Caco-2 (cell line): ENCODE data around the gene CSF1. TPM values are rescaled to one million over a fixed set of nuclear protein-coding genes. Genes with fewer than 3 reads are reported as not detected.
"Not testable (repeated sequence)": the region's sequence is repeated elsewhere in the genome, so short reads cannot be mapped to it uniquely, and the experiment has no call there.

ENCODE experiments used
- BruUV-seq: library from RNA; stranded (reverse); fragments of 400-500 nt; replicated peaks from 2 replicates; lab custom pipeline; 2021; lab: Mats Ljungman, UMichigan
- CTCF ChIA-PET: fragments of 300-600 bp; sonication (Branson Sonifier 250); formaldehyde crosslinking; loops from one replicate; lab custom pipeline; 2022; ENCODE audit warnings: antibody characterized with exemption; lab: Charles Lee
- POLR2A ChIA-PET: fragments of 300-600 bp; sonication (Branson Sonifier 250); formaldehyde crosslinking; loops from one replicate; lab custom pipeline; 2022; ENCODE audit warnings: antibody characterized with exemption; lab: Charles Lee
- DNase-seq, 2 experiments: peaks; one replicate each; pipeline versions ENCODE4 v3.0.0 to v3.0.0-alpha.2; 2020 to 2022
- H3K27me3 ChIP-seq: replicated peaks from 2 replicates; pipeline ENCODE4 v1.6.0; 2011; ENCODE audit warnings: low read length; ENCODE audit not compliant: control insufficient read depth, insufficient read depth
- H3K36me3 ChIP-seq: 2 replicates; pipeline ENCODE4 v1.5.1; 2011; ENCODE audit warnings: low read length; ENCODE audit not compliant: control insufficient read depth, insufficient read depth
- H3K4me1 ChIP-seq: fragments of 250-450 bp; sonication (Bioruptor Pico); 2 replicates; pipeline ENCODE4 v1.5.1; 2020; ENCODE audit warnings: mild to moderate bottlenecking
- H3K4me3 ChIP-seq: 2 replicates; pipeline ENCODE4 v1.5.1; 2011; ENCODE audit warnings: low read depth, mild to moderate bottlenecking, control low read depth, low read length
- H3K9me3 ChIP-seq: fragments of 250-450 bp; sonication (Bioruptor Pico); 2 replicates; pipeline ENCODE4 v1.5.1; 2020; ENCODE audit warnings: mild to moderate bottlenecking, moderate library complexity
- H3K27ac Mint-ChIP-seq: one replicate; pipeline ENCODE4 v1.8.0; 2022; ENCODE audit warnings: mixed read lengths; ENCODE audit not compliant: unreplicated experiment
- H3K27me3 Mint-ChIP-seq: one replicate; pipeline ENCODE4 v1.8.0; 2022; ENCODE audit warnings: mixed read lengths; ENCODE audit not compliant: insufficient read depth, unreplicated experiment
- H3K36me3 Mint-ChIP-seq: one replicate; pipeline ENCODE4 v1.8.0; 2022; ENCODE audit warnings: mild to moderate bottlenecking, mixed read lengths; ENCODE audit not compliant: insufficient read depth, unreplicated experiment
- H3K4me1 Mint-ChIP-seq: one replicate; pipeline ENCODE4 v1.8.0; 2022; ENCODE audit warnings: low read depth, mixed read lengths; ENCODE audit not compliant: unreplicated experiment
- H3K4me3 Mint-ChIP-seq: one replicate; pipeline ENCODE4 v1.8.0; 2022; ENCODE audit warnings: mild to moderate bottlenecking, moderate library complexity, mixed read lengths; ENCODE audit not compliant: unreplicated experiment
- H3K9me3 Mint-ChIP-seq: one replicate; pipeline ENCODE4 v1.8.0; 2022; ENCODE audit warnings: mixed read lengths; ENCODE audit not compliant: unreplicated experiment
- CTCF ChIP-seq, 2 experiments: fragments of 200-600 bp in 1 of 2; IDR thresholded peaks; 1 replicate in 1 of 2; 2 replicates in 1 of 2; pipeline versions ENCODE4 v1.5.1 to v1.8.0; 2011 to 2022; ENCODE audit warnings: antibody characterized with exemption in 1 of 2, control low read depth in 1 of 2, inconsistent platforms in 1 of 2, low read depth in 1 of 2, low read length in 1 of 2, mild to moderate bottlenecking in 1 of 2, moderate library complexity in 1 of 2; ENCODE audit not compliant: insufficient read depth in 1 of 2, severe bottlenecking in 1 of 2, unreplicated experiment in 1 of 2
- intact Hi-C: fragments of 100-400 bp; cut with micrococcal nuclease; formaldehyde crosslinking; loops from one replicate; pipeline ENCODE4 v1.10.0; 2022; ENCODE audit not compliant: unreplicated experiment
- total RNA-seq: library from RNA; stranded (reverse); gene quantifications from 2 replicates; pipeline ENCODE4 v1.2.3, GENCODE V29; 2022

CSF1 gene
- total RNA-seq, 1 experiment from 2014 or later = 3.9 TPM

DNA sequence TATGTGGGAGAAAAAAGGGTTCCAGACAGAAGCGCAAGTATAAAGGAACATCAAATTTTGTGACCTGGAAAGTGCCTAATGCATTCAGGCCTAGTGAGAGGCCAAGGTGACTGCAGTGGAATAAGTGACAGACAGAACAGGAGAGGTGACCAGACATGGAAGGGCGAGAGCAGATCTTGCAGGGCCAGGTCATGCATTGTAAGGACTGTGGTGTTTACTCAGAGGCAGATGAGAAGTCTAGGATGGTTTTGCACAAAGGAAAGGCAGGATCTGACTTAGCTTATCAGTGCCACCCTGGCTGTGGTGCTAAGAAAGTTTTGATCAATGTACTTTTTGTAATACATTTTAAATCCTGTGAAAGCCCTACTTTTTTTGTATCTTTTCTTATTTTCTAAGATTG lies 39.9 kb downstream of the CSF1 start:
- no peak for TF ChIP-seq CTCF (IDR thresholded peaks at IDR 0.05; ENCODE audit: insufficient read depth in 1 of 2, low read depth in 1 of 2, low read length in 1 of 2, severe bottlenecking in 1 of 2, unreplicated experiment in 1 of 2)
- H3K4me1 ChIP-seq = peaks cover 54% of the 10 kb centered on the region
- H3K27me3 ChIP-seq = no peaks in the 10 kb centered on the region
- peaks cover 7% of the 10 kb centered on the region for H3K9me3 Mint-ChIP-seq
- no peaks in the 10 kb centered on the region for H3K9me3 ChIP-seq
- H3K36me3 ChIP-seq = no peaks in the 10 kb centered on the region
- no peaks in the 10 kb centered on the region for H3K27me3 Mint-ChIP-seq
- BruUV-seq = no TSS peak
- H3K36me3 Mint-ChIP-seq = no peaks in the 10 kb centered on the region
- no peak overlapping the region for H3K4me3 Mint-ChIP-seq
- peaks cover 22% of the 10 kb centered on the region for H3K4me1 Mint-ChIP-seq
- POLR2A ChIA-PET = no interaction called here
- no peak overlapping the region for H3K4me3 ChIP-seq
- DNase-seq = no peak
- H3K27ac Mint-ChIP-seq = no peak overlapping the region
- intact Hi-C loops = no loop called here
- CTCF ChIA-PET = interaction anchor here (0.6 kb wide), 1 partner anchor 19 kb away, joined by 3 read pairs; no protein-coding TSS in a partner anchor

DNA sequence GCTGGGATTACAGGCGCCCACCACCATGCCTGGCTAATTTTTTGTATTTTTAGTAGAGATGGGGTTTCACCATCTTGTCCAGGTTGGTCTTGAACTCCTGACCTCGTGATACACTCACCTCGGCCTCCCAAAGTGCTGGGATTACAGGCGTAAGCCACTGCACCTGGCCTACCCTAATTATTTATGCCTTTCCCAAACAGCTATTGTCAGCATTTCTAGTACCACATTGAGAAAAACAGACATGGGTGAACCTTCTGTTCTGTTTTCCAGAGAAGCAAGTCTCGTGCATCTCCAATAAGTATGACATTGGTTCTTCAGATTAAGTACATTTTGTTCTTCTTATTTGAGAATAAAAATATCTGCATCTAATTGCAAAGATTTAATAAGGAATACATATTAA lies 40.9 kb downstream of the CSF1 start:
- H3K27ac Mint-ChIP-seq, BruUV-seq, H3K9me3 Mint-ChIP-seq, H3K4me3 Mint-ChIP-seq, H3K36me3 ChIP-seq, intact Hi-C loops, H3K36me3 Mint-ChIP-seq, CTCF ChIA-PET, POLR2A ChIA-PET, H3K27me3 ChIP-seq, H3K27me3 Mint-ChIP-seq, H3K4me3 ChIP-seq, H3K9me3 ChIP-seq, DNase-seq: not testable (repeated sequence)
- H3K4me1 ChIP-seq = peaks cover 54% of the 10 kb centered on the region
- H3K4me1 Mint-ChIP-seq = peaks cover 19% of the 10 kb centered on the region

GRCh38 chr1:109954041-109954512 lies 43.4 kb downstream of the CSF1 start:
- no peak overlapping the region for H3K27ac Mint-ChIP-seq
- no peaks in the 10 kb centered on the region for H3K27me3 Mint-ChIP-seq
- Histone ChIP-seq H3K4me1 (peaks cover 48% of the 10 kb centered on the region), H3K27me3 (no peaks in the 10 kb centered on the region), H3K4me3 (no peak overlapping the region), H3K9me3 (no peaks in the 10 kb centered on the region), H3K36me3 (no peaks in the 10 kb centered on the region)
- ChIA-PET CTCF (no interaction called here), POLR2A (no interaction called here)
- no peak overlapping the region for H3K4me3 Mint-ChIP-seq
- H3K9me3 Mint-ChIP-seq = no peaks in the 10 kb centered on the region
- H3K36me3 Mint-ChIP-seq = peaks cover 9% of the 10 kb centered on the region
- no peak for DNase-seq
- BruUV-seq = no TSS peak
- peaks cover 26% of the 10 kb centered on the region for H3K4me1 Mint-ChIP-seq
- intact Hi-C loops = no loop called here
- TF ChIP-seq CTCF (IDR thresholded peaks at IDR 0.05; ENCODE audit: insufficient read depth in 1 of 2, low read depth in 1 of 2, low read length in 1 of 2, severe bottlenecking in 1 of 2, unreplicated experiment in 1 of 2) = no peak
